Neural crest cell (in vitro differentiated cells): ENCODE measurements around the gene SEC62. TPM values are rescaled to one million over a fixed set of nuclear protein-coding genes. Genes with fewer than 3 reads are reported as not detected.

Experiments
- DNase-seq: peaks from one replicate; pipeline ENCODE4 v3.0.0; 2021; ENCODE audit warnings: low read depth, mixed read lengths, low spot score
- H3K27ac Mint-ChIP-seq: one replicate; pipeline ENCODE4 v1.8.0; 2021; ENCODE audit warnings: mild to moderate bottlenecking, mixed read lengths; ENCODE audit not compliant: unreplicated experiment
- H3K27me3 Mint-ChIP-seq: 2 replicates; pipeline ENCODE4 v1.8.0; 2021; ENCODE audit warnings: low read depth, mild to moderate bottlenecking, mixed read lengths
- H3K36me3 Mint-ChIP-seq: 2 replicates; pipeline ENCODE4 v1.8.0; 2021; ENCODE audit warnings: low read depth, mild to moderate bottlenecking, mixed read lengths
- H3K4me1 Mint-ChIP-seq: 2 replicates; pipeline ENCODE4 v1.8.0; 2021; ENCODE audit warnings: mixed read lengths
- H3K4me3 Mint-ChIP-seq: one replicate; pipeline ENCODE4 v1.8.0; 2021; ENCODE audit warnings: mild to moderate bottlenecking, mixed read lengths
- H3K9me3 Mint-ChIP-seq: 2 replicates; pipeline ENCODE4 v1.8.0; 2021; ENCODE audit warnings: mixed read lengths
- long read RNA-seq: library from polyadenylated mRNA; unstranded; transcript quantifications from one replicate; pipeline ENCODE4 v2.0.0, GENCODE V29; 2020
- total RNA-seq: library from RNA; stranded (reverse); gene quantifications from 2 replicates; pipeline ENCODE4 v1.2.1, GENCODE V29; 2021
- TF ChIP-seq, protein P1 (sequence below): fragments of 200-600 bp; sonication (generic); conservative IDR thresholded peaks from 2 replicates; pipeline ENCODE4 v1.5.0; 2021; ENCODE audit warnings: antibody characterized with exemption, mild to moderate bottlenecking

The SEC62 gene, protein sequence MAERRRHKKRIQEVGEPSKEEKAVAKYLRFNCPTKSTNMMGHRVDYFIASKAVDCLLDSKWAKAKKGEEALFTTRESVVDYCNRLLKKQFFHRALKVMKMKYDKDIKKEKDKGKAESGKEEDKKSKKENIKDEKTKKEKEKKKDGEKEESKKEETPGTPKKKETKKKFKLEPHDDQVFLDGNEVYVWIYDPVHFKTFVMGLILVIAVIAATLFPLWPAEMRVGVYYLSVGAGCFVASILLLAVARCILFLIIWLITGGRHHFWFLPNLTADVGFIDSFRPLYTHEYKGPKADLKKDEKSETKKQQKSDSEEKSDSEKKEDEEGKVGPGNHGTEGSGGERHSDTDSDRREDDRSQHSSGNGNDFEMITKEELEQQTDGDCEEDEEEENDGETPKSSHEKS
- 67.9 and 68.8 TPM in 2 replicates for total RNA-seq
- long read RNA-seq, full-length matches to known transcripts = 5 of 28 reads
- long read RNA-seq, partial matches to known transcripts = 11 of 28 reads
- long read RNA-seq, other reads (novel, unspliced or antisense) = 12 of 28 reads

GRCh38 chr3:169966428-169966950, at the start of gene SEC62:
SEC62 (plus strand) TSS chr3:169966807; CDS start chr3:169966823, 16 bp downstream.
- Mint-ChIP-seq H3K4me3 (peak within 1 kb of the TSS; percentile 98), H3K27ac (peak within 1 kb of the TSS; percentile 99), H3K9me3 (no peaks in the 10 kb centered on the region), H3K4me1 (peaks cover 33% of the 10 kb centered on the region), H3K36me3 (peaks cover 4% of the 10 kb centered on the region), H3K27me3 (peaks cover 11% of the 10 kb centered on the region)
- TF ChIP-seq, protein P1, sequence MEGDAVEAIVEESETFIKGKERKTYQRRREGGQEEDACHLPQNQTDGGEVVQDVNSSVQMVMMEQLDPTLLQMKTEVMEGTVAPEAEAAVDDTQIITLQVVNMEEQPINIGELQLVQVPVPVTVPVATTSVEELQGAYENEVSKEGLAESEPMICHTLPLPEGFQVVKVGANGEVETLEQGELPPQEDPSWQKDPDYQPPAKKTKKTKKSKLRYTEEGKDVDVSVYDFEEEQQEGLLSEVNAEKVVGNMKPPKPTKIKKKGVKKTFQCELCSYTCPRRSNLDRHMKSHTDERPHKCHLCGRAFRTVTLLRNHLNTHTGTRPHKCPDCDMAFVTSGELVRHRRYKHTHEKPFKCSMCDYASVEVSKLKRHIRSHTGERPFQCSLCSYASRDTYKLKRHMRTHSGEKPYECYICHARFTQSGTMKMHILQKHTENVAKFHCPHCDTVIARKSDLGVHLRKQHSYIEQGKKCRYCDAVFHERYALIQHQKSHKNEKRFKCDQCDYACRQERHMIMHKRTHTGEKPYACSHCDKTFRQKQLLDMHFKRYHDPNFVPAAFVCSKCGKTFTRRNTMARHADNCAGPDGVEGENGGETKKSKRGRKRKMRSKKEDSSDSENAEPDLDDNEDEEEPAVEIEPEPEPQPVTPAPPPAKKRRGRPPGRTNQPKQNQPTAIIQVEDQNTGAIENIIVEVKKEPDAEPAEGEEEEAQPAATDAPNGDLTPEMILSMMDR = peak; percentile 56
- peak; percentile 91 for DNase-seq

GRCh38 chr3:169923189-169923588, 43.4 kb upstream of the SEC62 start:
- H3K4me1 Mint-ChIP-seq = no peaks in the 10 kb centered on the region
- TF ChIP-seq, protein P1 = no peak
- H3K36me3 Mint-ChIP-seq = no peaks in the 10 kb centered on the region
- DNase-seq = no peak
- no peaks in the 10 kb centered on the region for H3K9me3 Mint-ChIP-seq
- no peak overlapping the region for H3K27ac Mint-ChIP-seq
- H3K27me3 Mint-ChIP-seq = no peaks in the 10 kb centered on the region
- H3K4me3 Mint-ChIP-seq = no peak overlapping the region

GRCh38 chr3:169923831-169924230, 42.8 kb upstream of the SEC62 start:
- H3K36me3 Mint-ChIP-seq = no peaks in the 10 kb centered on the region
- H3K9me3 Mint-ChIP-seq = no peaks in the 10 kb centered on the region
- TF ChIP-seq, protein P1 = no peak
- H3K27ac Mint-ChIP-seq = no peak overlapping the region
- no peaks in the 10 kb centered on the region for H3K27me3 Mint-ChIP-seq
- DNase-seq = no peak
- H3K4me3 Mint-ChIP-seq = no peak overlapping the region
- H3K4me1 Mint-ChIP-seq = no peaks in the 10 kb centered on the region

DNA sequence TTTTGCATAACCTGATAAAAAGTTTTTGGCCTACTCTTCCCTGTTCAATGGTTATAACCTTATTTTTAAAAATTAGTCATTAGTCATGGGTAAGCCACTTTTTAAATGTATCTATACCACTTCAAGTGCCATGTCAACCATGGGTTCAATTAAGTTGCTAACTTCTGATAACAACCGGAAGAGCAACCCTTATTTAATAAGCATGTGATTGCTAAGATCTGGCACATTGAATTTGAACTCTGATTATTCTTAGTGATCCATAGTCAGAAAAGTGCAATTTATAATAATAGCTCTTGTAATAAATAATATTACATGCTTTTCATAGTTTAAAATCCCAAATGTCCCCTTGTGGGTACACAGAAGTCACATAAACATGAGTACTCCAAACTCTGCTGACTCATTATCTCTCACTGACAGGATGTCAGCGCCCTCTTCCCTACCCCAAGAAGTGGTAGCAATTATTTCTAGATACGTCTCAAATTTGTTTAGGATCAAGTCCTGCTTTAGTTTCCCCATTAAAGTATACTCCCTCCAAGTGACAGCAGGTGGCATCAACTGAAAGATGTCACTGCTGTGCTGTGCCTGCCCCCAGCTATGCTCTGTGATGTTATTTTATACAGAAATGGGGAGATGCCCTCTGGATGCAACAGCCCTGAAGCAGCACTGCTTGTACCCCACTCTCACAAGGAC, 36.6 kb upstream of the SEC62 start:
- DNase-seq = no peak
- Mint-ChIP-seq H3K4me3 (no peak overlapping the region), H3K9me3 (no peaks in the 10 kb centered on the region), H3K27me3 (peaks cover 10% of the 10 kb centered on the region), H3K27ac (no peak overlapping the region), H3K4me1 (no peaks in the 10 kb centered on the region), H3K36me3 (no peaks in the 10 kb centered on the region)
- TF ChIP-seq, protein P1 = no peak

DNA sequence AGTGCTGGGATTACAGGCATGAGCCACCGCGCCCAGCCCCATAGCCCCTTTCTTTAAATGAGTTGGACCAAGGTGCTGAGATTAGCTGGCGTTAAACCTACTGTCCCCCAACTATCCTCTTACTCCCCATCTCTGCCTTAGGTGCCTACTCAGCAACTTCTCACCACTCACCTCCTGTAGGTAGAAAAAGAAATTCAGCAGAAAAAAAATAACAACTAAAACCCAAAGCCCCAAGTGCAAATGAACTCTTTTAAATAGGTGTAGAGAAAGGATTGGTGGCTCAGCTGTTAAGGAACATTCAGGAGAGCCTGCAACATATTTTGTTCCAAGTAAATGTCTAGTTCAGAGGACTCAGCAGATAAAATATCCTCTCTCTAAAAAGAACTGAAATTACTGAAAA, 35.8 kb upstream of the SEC62 start:
- Mint-ChIP-seq H3K36me3 (no peaks in the 10 kb centered on the region), H3K27ac (no peak overlapping the region), H3K9me3 (no peaks in the 10 kb centered on the region), H3K4me1 (no peaks in the 10 kb centered on the region), H3K4me3 (no peak overlapping the region), H3K27me3 (peaks cover 18% of the 10 kb centered on the region)
- no peak for DNase-seq
- TF ChIP-seq, protein P1 = no peak
